Testis (tissue), 5 donors: ENCODE results near the gene IQCN. TPM values are rescaled to one million over a fixed set of nuclear protein-coding genes. Genes with fewer than 3 reads are reported as not detected.

ENCODE experiments used
- DNase-seq: peaks from one replicate; pipeline ENCODE4 v3.0.0-alpha.2; 2019
- H3K27ac ChIP-seq, 2 donors: fragments of 200-600 bp; sonication (generic); one replicate each; pipeline ENCODE4 v1.5.1; 2019
- H3K27me3 ChIP-seq: fragments of 200-600 bp; sonication (generic); one replicate; pipeline ENCODE4 v1.5.1; 2019
- H3K36me3 ChIP-seq: fragments of 200-600 bp; sonication (generic); one replicate; pipeline ENCODE4 v1.5.1; 2017; ENCODE audit warnings: low read depth; ENCODE audit errors: missing control alignments
- H3K4me1 ChIP-seq: fragments of 200-600 bp; sonication (generic); one replicate; pipeline ENCODE4 v1.5.1; 2019
- H3K4me3 ChIP-seq, 2 donors: fragments of 200-600 bp; sonication (generic); one replicate each; pipeline ENCODE4 v1.5.1; 2017 to 2019
- H3K9me3 ChIP-seq: fragments of 200-600 bp; sonication (generic); one replicate; pipeline ENCODE4 v1.5.1; 2017
- CTCF ChIP-seq, 3 experiments: fragments of 450-650 bp in 2 of 3; fragments of 200-600 bp in 1 of 3; sonication (generic) in 1 of 3; IDR thresholded peaks; one replicate each; pipeline ENCODE4 v1.5.1; 2016 to 2019; ENCODE audit warnings: antibody characterized with exemption in 3 of 3, mild to moderate bottlenecking in 2 of 3, moderate library complexity in 1 of 3
- POLR2A ChIP-seq: fragments of 450-650 bp; IDR thresholded peaks from one replicate; pipeline ENCODE4 v1.6.1; 2017; ENCODE audit warnings: antibody characterized with exemption, mild to moderate bottlenecking, moderate library complexity
- WGBS, 2 donors: methylation state at CpG; one replicate each; pipeline ENCODE4 v1.1.5; 2018; 5-methylcytosine and 5-hydroxymethylcytosine counted together
- intact Hi-C: fragments of 100-400 bp; cut with DNase I; formaldehyde crosslinking; loops from one replicate; pipeline ENCODE4 v1.15.1; 2023; ENCODE audit warnings: low total_unique reads
- long read RNA-seq, 2 donors: transcript quantifications; one replicate each; lab custom pipeline, GENCODE V29; 2026
- polyA plus RNA-seq: library from polyadenylated mRNA; stranded (reverse); fragments of 350-450 nt; fragmentation: Illumina TruSeq; extraction: RNeasy Lipid Tissue Mini Kit (QIAGEN cat#74804); gene quantifications from one replicate; pipeline ENCODE4 v1.2.3, GENCODE V29; 2014; ENCODE audit warnings: low read depth, low replicate concordance; ENCODE audit not compliant: insufficient read depth
- total RNA-seq, 2 donors: library from RNA; depleted of rRNA; stranded (reverse); fragments of >200 nt; gene quantifications; one replicate each; pipeline ENCODE4 v1.2.3, GENCODE V29; 2016

Gene IQCN, protein sequence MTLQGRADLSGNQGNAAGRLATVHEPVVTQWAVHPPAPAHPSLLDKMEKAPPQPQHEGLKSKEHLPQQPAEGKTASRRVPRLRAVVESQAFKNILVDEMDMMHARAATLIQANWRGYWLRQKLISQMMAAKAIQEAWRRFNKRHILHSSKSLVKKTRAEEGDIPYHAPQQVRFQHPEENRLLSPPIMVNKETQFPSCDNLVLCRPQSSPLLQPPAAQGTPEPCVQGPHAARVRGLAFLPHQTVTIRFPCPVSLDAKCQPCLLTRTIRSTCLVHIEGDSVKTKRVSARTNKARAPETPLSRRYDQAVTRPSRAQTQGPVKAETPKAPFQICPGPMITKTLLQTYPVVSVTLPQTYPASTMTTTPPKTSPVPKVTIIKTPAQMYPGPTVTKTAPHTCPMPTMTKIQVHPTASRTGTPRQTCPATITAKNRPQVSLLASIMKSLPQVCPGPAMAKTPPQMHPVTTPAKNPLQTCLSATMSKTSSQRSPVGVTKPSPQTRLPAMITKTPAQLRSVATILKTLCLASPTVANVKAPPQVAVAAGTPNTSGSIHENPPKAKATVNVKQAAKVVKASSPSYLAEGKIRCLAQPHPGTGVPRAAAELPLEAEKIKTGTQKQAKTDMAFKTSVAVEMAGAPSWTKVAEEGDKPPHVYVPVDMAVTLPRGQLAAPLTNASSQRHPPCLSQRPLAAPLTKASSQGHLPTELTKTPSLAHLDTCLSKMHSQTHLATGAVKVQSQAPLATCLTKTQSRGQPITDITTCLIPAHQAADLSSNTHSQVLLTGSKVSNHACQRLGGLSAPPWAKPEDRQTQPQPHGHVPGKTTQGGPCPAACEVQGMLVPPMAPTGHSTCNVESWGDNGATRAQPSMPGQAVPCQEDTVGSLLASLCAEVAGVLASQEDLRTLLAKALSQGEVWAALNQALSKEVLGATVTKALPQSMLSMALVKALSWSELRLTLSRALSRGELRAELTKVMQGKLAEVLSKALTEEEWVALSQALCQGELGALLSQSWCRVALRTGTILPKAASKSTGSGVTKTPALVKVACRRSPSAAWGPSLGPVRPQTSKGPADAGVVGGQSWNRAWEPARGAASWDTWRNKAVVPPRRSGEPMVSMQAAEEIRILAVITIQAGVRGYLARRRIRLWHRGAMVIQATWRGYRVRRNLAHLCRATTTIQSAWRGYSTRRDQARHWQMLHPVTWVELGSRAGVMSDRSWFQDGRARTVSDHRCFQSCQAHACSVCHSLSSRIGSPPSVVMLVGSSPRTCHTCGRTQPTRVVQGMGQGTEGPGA (N-terminal part only)
- 10 to 100 TPM; 30.1 to 62.3 TPM for total RNA-seq
- 88.1 TPM for polyA plus RNA-seq
- long read RNA-seq, donor 1, full-length matches to known transcripts: 1 of 1 reads
- long read RNA-seq, donor 1, partial matches to known transcripts: 0 of 1 reads
- long read RNA-seq, donor 1, other reads (novel, unspliced or antisense): 0 of 1 reads
- long read RNA-seq, donor 2, full-length matches to known transcripts: 7 of 7 reads
- long read RNA-seq, donor 2, partial matches to known transcripts: 0 of 7 reads
- long read RNA-seq, donor 2, other reads (novel, unspliced or antisense): 0 of 7 reads

- 76 to 87% methylated on average over 9 of the region's 9 CpGs for WGBS, 2 donors
- no peaks in the 10 kb centered on the region for H3K27me3 ChIP-seq
- DNase-seq: no peak
- peak within 1 kb of the TSS; percentile 70 to 71 for H3K27ac ChIP-seq
- no peaks in the 10 kb centered on the region for H3K9me3 ChIP-seq
- no peak for TF ChIP-seq POLR2A
- peaks cover 27% of the 10 kb centered on the region for H3K4me1 ChIP-seq
- no peaks in the 10 kb centered on the region for H3K36me3 ChIP-seq
- no peak within 1 kb of the TSS for H3K4me3 ChIP-seq
- intact Hi-C loops: no loop called here
Measured at GRCh38 chr19:18274219-18274780, at the start of gene IQCN. TSS of gene IQCN (minus strand) at chr19:18274452. CDS start at chr19:18269478, 4,974 bp downstream.

GRCh38 chr19:18322759-18323460, 48.7 kb upstream of the IQCN start, which contains the start of gene LSM4:
TSS of gene LSM4 (minus strand) at chr19:18323076. CDS start at chr19:18323020, 56 bp downstream.
- WGBS, 2 donors: 0% methylated on average over 30 to 73 of the region's 75 CpGs
- Histone ChIP-seq H3K4me3 (peak within 1 kb of the TSS; percentile 76 to 84), H3K27ac (peak within 1 kb of the TSS; percentile 85 to 94), H3K36me3 (no peaks in the 10 kb centered on the region), H3K4me1 (peaks cover 24% of the 10 kb centered on the region), H3K27me3 (no peaks in the 10 kb centered on the region), H3K9me3 (no peaks in the 10 kb centered on the region)
- TF ChIP-seq CTCF (IDR thresholded peaks at IDR 0.05) (peak in 1 of 3 experiments; percentile 35), POLR2A (peak; percentile 29)
- peak; percentile 99 for DNase-seq
- intact Hi-C loops: loop anchor here (5.0 kb wide), 1 partner anchor 46 kb away; no protein-coding TSS in a partner anchor

DNA sequence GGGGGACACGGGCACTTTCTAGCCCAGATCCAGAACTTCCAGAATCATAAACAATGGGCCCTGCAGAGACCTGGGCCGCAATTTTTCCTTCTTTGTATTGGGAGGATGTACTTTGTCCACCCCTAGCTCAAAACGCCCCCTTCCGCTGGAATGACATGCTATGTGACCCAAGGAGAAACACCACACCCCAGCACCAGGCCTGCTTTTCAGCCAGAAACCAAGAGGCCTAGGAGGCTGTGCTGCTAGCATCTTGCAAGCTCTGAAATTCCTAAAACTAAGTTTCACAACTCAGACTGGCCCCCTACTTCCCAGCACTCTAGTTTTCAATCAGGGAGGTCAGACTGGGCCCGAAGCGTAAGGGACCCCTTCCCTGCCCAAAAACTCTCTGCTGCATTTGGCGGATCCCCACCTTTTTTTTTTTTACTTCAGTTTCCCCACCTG, 48.1 kb upstream of the IQCN start:
- H3K27me3 ChIP-seq: no peaks in the 10 kb centered on the region
- H3K36me3 ChIP-seq: no peaks in the 10 kb centered on the region
- intact Hi-C loops: loop anchor here (5.0 kb wide), 1 partner anchor 45 kb away; no protein-coding TSS in a partner anchor
- H3K9me3 ChIP-seq: no peaks in the 10 kb centered on the region
- TF ChIP-seq CTCF (IDR thresholded peaks at IDR 0.05) (no peak), POLR2A (no peak)
- peak overlapping the region; percentile 76 to 84 for H3K4me3 ChIP-seq
- 2 to 6% methylated on average over 7 of the region's 7 CpGs for WGBS, 2 donors
- H3K27ac ChIP-seq: peak overlapping the region; percentile 68 to 94
- peaks cover 24% of the 10 kb centered on the region for H3K4me1 ChIP-seq
- peak; percentile 60 for DNase-seq

GRCh38 chr19:18321734-18322102, 47.5 kb upstream of the IQCN start:
- peaks cover 24% of the 10 kb centered on the region for H3K4me1 ChIP-seq
- 18 to 36% methylated on average over 9 of the region's 9 CpGs for WGBS, 2 donors

More at GRCh38 chr19:18321734-18322102, 47.5 kb upstream of the IQCN start:
- Histone ChIP-seq H3K9me3 (no peaks in the 10 kb centered on the region), H3K27ac (peak overlapping the region in 1 of 2 donors; percentile 68), H3K36me3 (no peaks in the 10 kb centered on the region), H3K27me3 (no peaks in the 10 kb centered on the region), H3K4me3 (peak overlapping the region in 1 of 2 donors; percentile 84)
- TF ChIP-seq POLR2A (no peak), CTCF (IDR thresholded peaks at IDR 0.05) (no peak)
- no peak for DNase-seq
- intact Hi-C loops: loop anchor here (5.0 kb wide), 1 partner anchor 44 kb away; no protein-coding TSS in a partner anchor
